Raji (cell line): ENCODE measurements around the gene PPP1R1C.

ENCODE experiments used
- POLR2A ChIP-seq: IDR thresholded peaks from 2 replicates; pipeline ENCODE4 v1.6.1; 2011; ENCODE audit warnings: low read depth, low read length, control low read depth; ENCODE audit not compliant: insufficient read depth

The PPP1R1C gene

DNA sequence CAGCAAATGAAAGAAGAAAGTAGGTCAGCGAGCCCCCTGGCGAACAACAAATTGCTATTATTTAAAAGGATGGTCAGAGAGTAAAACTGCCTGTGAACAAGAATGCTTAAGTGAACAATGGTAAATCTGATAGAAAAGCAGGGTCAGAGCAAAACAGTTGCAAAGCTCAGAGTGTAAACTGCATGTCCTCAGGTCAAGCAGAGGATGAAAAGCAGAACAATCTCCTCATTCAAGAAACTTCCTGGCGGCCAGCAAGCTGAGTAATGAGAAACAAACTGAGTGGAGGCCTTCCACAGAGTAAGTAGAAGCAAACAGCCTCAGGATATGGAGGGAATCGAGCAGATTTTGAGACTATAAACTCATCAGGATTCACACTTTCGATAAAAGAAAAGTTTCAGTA, 117.9 kb downstream of the PPP1R1C start:
- no peak for TF ChIP-seq POLR2A

DNA sequence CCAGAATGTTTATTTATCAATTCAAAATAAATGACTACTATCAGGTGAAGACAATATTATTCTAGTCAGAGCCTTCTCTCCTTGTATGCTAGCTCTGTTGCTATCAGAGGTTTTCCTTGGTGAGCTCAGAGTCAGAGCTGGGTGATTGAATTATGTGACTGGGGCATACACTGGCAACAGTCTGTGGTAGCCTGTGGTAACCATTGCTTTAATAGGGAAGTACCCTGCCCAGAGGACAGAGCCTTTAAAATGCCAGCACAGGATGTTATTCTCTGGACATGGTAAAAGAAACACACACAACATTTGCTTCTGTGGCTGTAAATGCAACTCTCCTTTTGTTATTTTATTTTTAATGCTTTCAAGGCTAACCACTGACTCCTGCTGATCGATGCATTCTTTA, 124.7 kb downstream of the PPP1R1C start:
- no peak for TF ChIP-seq POLR2A

DNA sequence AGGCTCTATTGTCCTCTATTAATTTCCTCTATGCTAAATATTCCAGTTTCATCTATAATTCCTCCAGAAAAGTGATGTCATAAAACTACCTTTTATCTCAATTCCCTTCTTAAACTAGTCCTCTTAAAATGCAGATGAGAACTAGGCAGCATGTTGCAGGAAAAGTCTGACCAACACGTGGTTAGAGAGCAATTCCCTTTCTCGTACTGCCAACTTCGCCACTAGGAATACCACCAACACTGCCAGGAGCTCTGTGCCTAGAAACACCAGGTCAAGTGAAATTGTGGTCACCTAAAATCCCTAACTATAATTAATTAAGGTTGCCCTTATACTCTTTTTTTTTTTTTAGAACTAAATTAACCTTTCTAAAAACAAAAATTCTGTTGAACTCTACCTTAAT, 127.7 kb downstream of the PPP1R1C start:
- no peak for TF ChIP-seq POLR2A

DNA sequence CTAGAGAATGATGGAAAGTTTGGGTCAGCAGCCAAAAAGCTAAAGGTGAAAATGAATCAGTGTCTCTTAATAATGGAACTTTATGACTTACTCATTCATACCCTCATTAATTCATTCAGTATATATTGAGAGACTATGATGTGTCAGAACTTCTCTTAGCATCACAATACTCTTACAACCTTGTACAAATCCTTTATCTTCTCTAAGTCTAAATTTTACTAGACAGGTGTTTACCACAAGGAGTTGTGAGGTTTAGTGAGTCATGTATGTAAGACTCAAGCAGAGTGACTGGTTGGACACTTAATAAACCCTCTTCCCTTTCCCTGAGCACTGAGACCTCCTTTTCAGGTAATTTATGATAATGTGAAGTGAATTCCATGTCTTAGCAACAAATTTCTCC, 129.6 kb downstream of the PPP1R1C start:
- no peak for TF ChIP-seq POLR2A

DNA sequence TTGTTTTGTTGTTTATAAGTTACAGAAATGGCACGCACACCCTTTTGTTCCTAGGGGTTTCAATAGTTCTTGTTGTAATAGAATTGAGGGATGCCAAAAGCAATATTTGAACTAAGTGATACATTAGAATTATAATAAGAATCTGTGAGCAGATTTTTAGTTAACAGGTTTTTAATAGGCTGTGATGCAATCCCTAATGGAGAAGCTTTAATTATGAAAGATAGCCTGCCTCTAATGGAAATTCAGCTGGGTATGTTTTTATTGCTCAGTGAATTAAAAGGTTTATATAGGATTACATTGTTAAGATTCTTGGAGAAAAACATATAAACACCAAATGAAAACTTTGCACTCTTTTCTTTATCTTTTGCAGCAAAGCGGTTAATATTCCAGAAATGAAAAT, 131.1 kb downstream of the PPP1R1C start:
- no peak for TF ChIP-seq POLR2A

DNA sequence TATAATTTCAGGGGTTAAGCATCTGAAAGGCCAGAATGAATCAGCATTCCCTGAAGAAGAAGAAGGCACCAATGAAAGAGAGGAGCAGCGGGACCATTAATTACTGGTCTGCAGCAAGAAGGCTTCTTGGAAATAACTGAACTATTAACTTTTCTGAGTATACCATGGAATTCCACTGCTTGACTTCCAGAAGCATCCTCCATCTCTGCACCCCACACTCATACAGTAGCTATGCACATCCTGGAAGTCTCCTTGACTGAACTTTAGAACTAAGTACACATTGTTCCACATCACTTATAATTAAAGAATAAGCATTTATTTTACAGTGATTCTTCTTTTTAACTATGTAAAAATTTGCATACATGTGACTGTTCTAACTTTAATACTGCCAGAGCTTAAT, 131.5 kb downstream of the PPP1R1C start:
- no peak for TF ChIP-seq POLR2A

DNA sequence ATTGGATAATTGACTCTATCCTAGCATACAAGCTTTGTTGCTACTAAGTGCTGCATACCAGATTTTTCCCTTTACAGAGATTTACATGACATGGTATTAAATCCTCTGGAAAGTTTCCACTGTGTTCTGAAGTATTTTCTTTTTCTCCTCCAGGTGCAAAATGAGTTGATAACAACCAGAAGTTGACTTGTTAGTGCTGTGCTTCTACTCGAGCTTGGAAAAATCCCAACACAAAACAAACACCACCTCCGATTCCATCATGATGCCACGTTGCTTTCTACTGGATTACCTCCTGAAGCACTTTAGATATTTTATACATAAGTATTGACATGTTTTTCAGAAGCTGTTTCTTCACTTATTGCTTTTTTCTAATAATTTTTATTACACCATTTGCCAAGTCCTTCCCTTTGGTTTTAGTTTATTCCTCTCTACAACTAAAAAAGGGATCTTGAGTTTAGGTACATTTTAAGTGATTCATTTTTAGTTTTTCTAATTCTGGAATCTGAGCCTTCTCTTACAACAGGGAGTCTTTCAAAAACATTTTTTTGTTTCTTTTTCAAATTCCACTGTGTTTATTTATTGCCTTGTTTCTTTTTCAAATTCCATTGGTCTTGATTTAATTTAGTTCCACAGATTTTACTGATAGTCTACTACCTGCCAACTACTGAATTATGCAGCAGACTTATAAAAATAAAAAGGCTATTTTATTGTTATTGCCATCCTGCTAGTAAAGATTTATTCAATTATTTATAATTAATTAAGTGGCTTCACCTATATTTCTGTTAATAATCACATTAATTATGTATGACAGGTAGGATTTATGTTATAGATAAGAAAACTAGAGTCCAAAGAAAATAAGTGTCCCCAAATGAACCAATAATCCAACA, 143.4 kb downstream of the PPP1R1C start:
- no peak for TF ChIP-seq POLR2A

DNA sequence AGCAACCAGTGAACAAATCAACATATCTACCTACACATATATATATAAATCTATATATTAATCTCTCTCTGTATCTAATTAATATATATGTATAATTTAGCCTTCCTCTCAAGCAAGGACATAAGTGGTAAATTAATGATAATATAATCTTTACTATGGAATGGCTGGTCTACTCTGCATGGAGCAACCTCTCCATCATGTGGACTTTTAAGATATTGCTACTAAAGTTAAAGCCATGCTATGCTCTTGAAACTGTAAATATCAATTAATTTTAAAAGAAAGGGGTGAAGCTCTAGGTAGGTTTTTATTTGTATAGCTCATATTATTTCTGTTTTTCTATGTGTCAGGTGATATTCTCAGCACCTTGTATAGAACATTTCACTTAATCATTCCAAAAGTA, 147.0 kb downstream of the PPP1R1C start:
- no peak for TF ChIP-seq POLR2A

DNA sequence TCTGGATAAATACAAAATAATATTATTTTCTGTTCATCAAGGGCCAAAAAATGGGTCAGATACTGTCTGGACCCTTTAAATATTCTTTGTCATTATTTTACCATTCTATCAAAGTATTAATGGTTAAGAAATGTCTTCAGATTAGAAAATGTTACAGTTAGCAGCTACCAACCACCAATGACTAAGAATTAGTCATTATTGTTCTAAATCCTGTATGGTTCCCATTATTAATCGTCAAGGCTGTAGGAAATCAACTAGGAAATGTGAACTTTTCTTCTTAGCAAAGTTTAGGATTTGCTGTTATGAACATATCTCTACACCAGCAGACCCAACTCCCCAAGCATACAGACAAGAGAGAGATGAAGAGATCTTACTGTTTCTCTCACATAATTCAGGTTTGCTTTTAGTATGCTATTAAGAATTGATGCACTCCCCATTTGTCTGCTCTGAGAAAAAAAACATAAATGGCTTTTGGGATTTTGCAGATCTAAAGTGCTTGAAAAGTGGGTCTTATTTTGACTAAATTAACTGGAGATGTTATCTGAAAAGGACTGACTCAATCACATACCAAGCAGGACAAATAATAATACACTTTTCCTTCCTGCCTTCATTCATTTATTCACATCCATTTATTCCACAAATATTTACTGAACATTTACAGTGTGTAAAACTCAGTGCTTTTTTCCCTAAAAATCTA, 147.7 kb downstream of the PPP1R1C start:
- TF ChIP-seq POLR2A = no peak

DNA sequence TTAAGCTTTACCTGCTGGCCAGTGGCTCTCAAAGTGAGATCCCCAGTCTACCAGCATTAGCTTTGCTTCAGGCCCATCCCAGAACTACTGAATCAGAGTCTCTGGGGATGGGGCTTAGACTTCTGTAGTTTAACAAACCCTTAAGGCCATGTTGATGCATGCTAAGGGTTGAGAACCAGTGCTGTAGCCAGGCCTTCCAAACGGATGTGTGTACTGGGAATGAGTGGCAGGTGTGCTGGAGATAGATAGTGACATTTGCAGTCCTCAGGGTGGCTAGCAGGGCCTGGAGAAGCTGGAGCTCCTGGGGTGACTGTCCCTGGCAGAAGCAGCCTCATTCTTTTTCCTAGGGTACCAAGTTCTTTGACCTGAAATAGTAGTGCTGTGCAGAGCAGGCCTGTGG, 148.5 kb downstream of the PPP1R1C start:
- no peak for TF ChIP-seq POLR2A

DNA sequence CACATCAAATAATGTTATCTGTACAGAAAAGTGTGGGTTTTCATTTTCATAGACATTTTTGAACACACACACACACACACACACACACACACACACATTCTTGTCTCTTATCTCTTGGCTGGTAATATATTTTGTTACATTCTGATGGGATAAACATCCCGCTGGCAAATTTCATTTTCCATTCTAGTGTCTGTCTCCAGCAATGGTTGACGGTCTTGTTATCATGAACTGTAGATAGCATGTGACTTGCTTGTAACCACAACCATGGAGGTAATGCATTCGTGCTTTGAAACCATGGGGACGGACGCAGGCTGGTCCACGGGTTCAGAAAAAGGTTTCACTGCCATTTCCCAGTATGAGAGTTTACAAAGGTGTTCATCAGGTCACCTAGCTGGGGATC, 156.4 kb downstream of the PPP1R1C start:
- TF ChIP-seq POLR2A = no peak

DNA sequence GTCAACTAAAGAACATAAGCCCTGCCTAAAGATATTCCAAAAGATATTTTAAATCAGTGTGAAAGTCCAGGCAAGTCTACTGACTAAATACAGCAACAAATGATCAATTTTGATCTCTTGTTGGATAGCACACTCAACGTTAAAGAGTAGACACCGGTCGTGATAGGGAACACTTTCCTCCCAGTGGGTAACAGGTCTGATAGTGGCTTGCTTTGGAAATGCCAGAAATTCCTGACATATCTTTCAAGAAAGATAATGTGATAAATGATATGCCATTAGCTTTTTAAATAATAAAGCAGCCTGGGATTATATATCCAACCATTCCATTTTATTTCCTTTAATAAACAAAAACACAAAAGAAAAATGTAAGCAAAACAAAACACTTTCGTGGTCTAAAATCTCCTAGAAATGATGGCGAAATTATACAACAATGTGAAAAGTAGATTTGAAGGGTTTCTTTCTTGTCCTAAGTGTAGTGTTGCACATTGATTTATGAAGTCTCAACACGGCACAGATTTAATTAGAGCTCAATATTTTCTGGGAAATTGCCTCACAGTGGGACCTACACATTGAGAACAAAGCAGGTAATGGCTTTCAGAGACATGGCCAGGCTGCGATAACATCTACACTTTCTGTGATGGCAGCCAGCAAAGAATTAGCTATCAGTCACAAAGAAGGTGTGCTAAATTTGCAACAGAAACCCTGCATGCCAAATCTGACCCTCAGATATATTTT, 158.6 kb downstream of the PPP1R1C start:
- no peak for TF ChIP-seq POLR2A

DNA sequence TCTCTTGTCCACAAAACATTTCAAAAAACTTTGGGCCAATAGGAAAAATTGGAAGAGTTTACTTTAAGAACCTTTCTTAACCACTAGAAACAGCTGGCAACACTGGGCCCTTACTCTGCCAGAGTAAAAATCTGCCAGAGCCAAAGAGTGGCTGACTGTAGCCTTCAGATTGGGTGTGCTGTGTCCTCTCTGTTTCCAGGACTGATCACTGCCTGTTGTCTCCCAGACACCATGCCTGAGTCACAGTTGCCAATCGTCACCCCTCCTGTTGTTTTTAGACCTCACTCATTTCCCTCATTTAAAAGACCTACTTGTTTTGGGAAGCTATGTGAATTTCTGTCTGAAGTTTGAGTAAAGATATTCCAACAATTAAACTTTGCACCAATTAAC, 159.1 kb downstream of the PPP1R1C start:
- TF ChIP-seq POLR2A = no peak

DNA sequence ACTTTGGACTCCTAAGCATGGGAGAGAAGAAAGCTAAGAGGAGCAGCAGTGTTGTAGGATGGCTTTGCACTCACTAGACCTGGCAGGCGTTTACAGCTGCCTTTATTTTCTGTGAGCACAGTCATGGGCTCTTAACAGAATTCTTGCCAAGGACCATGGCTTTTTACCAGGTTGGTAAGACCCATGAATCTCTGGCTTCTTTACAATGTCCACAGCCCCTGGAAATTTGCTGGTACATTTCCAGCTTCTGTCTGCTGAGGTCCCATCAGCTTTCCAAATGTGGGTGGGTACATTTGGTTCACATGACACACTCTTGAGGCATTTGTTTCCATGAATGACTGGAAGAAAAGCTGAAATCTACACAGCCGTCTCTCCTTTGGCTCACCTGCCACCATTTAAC, 162.7 kb downstream of the PPP1R1C start:
- no peak for TF ChIP-seq POLR2A

DNA sequence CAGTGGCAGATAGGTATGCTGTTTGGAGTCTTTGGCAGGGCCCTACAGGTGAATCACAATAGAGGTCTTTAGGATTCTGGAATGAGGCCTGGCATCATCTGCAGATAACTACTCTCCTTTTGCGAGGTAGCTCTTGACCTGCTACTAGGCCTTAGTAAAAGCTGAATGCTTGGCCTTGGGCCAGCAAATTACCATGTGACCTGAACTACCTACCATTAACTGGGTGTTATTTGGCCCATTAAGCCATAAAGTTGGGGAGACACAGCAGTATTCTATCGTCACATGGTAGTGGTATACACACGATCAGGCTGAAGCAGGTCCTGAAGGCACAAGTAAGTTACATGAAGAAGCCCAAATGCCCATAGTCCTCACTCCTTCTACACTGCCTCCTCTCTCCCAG, 178.2 kb downstream of the PPP1R1C start:
- no peak for TF ChIP-seq POLR2A

DNA sequence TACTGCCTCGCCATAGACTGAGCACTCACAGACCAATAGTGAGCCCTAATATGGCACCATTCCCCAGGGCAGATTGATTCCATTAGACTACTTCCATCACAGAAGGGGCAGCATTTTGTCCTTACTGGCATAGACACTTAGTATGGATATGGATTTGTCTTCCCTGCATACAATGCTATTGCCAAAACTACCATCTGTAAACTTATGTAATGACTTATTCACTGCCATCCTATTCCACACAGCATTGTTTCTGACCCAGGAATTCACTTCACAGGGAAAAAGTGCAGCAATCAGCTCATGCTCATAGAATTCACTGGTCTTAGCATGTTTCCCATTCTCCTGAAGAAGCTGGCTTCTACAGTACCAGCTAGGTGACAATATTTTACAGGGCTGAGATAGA, 179.0 kb downstream of the PPP1R1C start:
- TF ChIP-seq POLR2A = no peak
